Measurements from ENCODE around the gene DNAI2. TPM values are rescaled to one million over a fixed set of nuclear protein-coding genes. Genes with fewer than 3 reads are reported as not detected.

The DNAI2 gene
- total RNA-seq, 1 donor from 2014 or later: not detected

- H3K27ac Mint-ChIP-seq (ENCODE audit: unreplicated experiment): no peak overlapping the region
- no peaks in the 10 kb centered on the region for H3K9me3 Mint-ChIP-seq
- H3K4me1 Mint-ChIP-seq: peaks cover 27% of the 10 kb centered on the region
- no peaks in the 10 kb centered on the region for H3K27me3 Mint-ChIP-seq (ENCODE audit: low read depth)
- no peaks in the 10 kb centered on the region for H3K36me3 Mint-ChIP-seq (ENCODE audit: low read depth)
- DNase-seq (ENCODE audit: low read depth, low spot score): no peak
- TF ChIP-seq CTCF (conservative IDR thresholded peaks at IDR 0.05): no peak
- H3K4me3 Mint-ChIP-seq: no peak overlapping the region
These were observed 38.1 kb upstream of the DNAI2 start for GRCh38 chr17:74235911-74236371.

- H3K27me3 Mint-ChIP-seq (ENCODE audit: low read depth): no peaks in the 10 kb centered on the region
- no peak overlapping the region for H3K4me3 Mint-ChIP-seq
- H3K27ac Mint-ChIP-seq (ENCODE audit: unreplicated experiment): no peak overlapping the region
- H3K4me1 Mint-ChIP-seq: peaks cover 28% of the 10 kb centered on the region
- TF ChIP-seq CTCF (conservative IDR thresholded peaks at IDR 0.05): no peak
- no peaks in the 10 kb centered on the region for H3K9me3 Mint-ChIP-seq
- DNase-seq (ENCODE audit: low read depth, low spot score): no peak
- H3K36me3 Mint-ChIP-seq (ENCODE audit: low read depth): no peaks in the 10 kb centered on the region
These were observed 36.7 kb upstream of the DNAI2 start for GRCh38 chr17:74237321-74237720.

GRCh38 chr17:74239172-74239571, 34.9 kb upstream of the DNAI2 start:
- Mint-ChIP-seq H3K36me3 (ENCODE audit: low read depth) (no peaks in the 10 kb centered on the region), H3K4me3 (no peak overlapping the region), H3K9me3 (no peaks in the 10 kb centered on the region), H3K27me3 (ENCODE audit: low read depth) (no peaks in the 10 kb centered on the region), H3K27ac (ENCODE audit: unreplicated experiment) (no peak overlapping the region), H3K4me1 (peaks cover 28% of the 10 kb centered on the region)
- DNase-seq (ENCODE audit: low read depth, low spot score): no peak
- TF ChIP-seq CTCF (conservative IDR thresholded peaks at IDR 0.05): no peak

GRCh38 chr17:74240618-74241205, 33.3 kb upstream of the DNAI2 start:
- Mint-ChIP-seq H3K4me3 (no peak overlapping the region), H3K27me3 (ENCODE audit: low read depth) (no peaks in the 10 kb centered on the region), H3K27ac (ENCODE audit: unreplicated experiment) (no peak overlapping the region), H3K4me1 (peaks cover 32% of the 10 kb centered on the region), H3K9me3 (no peaks in the 10 kb centered on the region), H3K36me3 (ENCODE audit: low read depth) (no peaks in the 10 kb centered on the region)
- no peak for DNase-seq (ENCODE audit: low read depth, low spot score)
- TF ChIP-seq CTCF (conservative IDR thresholded peaks at IDR 0.05): no peak

DNA sequence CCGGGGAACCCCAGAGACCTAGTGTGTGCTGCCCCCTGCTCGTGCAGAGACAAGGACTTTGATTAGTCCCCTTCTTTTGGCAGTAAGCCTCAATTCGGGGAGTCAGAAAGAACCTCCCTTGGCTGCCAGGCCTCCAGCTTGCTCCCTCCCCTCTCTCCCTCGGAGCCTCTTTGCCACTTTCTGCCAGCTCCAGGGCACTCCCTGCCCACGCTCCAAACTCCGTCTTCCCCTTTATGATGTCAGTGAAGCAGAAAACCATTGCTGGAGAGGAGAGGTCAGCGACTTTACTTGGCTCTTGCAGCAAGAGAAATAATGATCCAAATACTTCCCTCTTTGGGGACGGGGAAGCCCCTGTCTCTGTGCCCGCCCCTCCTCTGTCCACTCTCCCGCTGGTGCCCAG, 32.6 kb upstream of the DNAI2 start:
- Mint-ChIP-seq H3K4me3 (no peak overlapping the region), H3K36me3 (ENCODE audit: low read depth) (no peaks in the 10 kb centered on the region), H3K9me3 (no peaks in the 10 kb centered on the region), H3K27me3 (ENCODE audit: low read depth) (no peaks in the 10 kb centered on the region), H3K4me1 (peaks cover 33% of the 10 kb centered on the region), H3K27ac (ENCODE audit: unreplicated experiment) (no peak overlapping the region)
- no peak for DNase-seq (ENCODE audit: low read depth, low spot score)
- TF ChIP-seq CTCF (conservative IDR thresholded peaks at IDR 0.05): no peak
